WI38 (cell line): ENCODE results near the gene ACTL6B.
"Not testable (repeated sequence)": the region's sequence is repeated elsewhere in the genome, so short reads cannot be mapped to it uniquely, and the experiment has no call there.

Experiments used
- H3K4me3 ChIP-seq: 2 replicates; pipeline ENCODE4 v1.5.1; 2011; ENCODE audit warnings: low read depth, mild to moderate bottlenecking, control low read depth, low read length
- TF ChIP-seq, protein P1 (sequence below): IDR thresholded peaks from 2 replicates; pipeline ENCODE4 v1.5.1; 2012; ENCODE audit warnings: low read depth, mild to moderate bottlenecking, control low read depth, low read length

Gene ACTL6B

DNA sequence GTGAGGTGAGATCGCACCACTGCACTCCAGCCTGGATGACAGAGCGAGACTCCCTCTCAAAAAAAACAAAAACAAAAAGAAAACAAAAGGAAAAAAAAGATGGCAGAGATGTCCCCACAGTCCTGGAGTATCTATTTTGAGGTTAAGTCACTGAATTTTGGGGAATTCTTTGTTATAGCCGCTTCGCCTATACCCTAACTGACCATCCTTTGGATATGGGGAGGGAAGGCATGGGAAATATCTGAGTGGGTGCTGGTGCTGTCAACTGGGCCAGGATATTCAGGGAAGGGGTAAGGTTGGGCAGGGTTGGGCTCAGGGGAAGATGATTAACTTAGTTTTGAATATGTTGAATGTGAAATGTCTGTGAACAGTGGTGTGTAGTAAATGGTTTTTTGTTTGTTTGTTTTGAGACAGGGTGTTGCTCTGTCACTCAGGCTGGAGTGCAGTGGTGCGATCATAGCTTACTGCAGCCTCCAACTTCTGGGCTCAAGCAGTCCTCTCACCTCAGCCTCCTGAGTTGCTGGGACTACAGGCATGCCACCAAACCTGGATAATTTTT is 9.0 kb upstream of the ACTL6B start:
- TF ChIP-seq, protein P1, sequence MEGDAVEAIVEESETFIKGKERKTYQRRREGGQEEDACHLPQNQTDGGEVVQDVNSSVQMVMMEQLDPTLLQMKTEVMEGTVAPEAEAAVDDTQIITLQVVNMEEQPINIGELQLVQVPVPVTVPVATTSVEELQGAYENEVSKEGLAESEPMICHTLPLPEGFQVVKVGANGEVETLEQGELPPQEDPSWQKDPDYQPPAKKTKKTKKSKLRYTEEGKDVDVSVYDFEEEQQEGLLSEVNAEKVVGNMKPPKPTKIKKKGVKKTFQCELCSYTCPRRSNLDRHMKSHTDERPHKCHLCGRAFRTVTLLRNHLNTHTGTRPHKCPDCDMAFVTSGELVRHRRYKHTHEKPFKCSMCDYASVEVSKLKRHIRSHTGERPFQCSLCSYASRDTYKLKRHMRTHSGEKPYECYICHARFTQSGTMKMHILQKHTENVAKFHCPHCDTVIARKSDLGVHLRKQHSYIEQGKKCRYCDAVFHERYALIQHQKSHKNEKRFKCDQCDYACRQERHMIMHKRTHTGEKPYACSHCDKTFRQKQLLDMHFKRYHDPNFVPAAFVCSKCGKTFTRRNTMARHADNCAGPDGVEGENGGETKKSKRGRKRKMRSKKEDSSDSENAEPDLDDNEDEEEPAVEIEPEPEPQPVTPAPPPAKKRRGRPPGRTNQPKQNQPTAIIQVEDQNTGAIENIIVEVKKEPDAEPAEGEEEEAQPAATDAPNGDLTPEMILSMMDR = no peak
- H3K4me3 ChIP-seq = no peak overlapping the region

DNA sequence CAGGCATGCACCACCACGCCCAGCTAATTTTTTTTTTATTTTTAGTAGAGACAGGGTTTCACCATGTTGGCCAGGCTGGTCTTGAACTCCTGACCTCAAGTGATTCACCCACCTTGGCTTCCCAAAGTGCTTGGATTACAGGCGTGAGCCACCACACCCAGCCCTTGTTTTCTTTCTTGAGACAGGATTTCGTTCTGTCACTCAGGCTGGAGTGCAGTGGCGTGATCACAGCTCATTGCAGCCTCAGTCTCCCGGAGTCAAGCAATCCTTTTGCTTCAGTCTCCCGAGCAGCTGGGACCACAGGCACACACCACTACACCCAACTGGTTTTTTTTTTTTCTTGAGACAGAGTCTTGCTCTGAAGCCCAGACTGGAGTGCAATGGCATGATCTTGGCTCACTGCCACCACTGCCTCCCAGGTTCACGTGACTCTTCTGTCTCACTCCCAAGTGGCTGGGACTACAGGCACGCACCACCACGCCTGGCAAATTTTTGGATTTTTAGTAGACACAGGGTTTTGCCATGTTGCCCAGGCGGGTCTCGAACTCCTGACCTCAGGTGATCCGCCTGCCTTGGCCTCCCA is 6.0 kb upstream of the ACTL6B start:
- not testable (repeated sequence) for H3K4me3 ChIP-seq

DNA sequence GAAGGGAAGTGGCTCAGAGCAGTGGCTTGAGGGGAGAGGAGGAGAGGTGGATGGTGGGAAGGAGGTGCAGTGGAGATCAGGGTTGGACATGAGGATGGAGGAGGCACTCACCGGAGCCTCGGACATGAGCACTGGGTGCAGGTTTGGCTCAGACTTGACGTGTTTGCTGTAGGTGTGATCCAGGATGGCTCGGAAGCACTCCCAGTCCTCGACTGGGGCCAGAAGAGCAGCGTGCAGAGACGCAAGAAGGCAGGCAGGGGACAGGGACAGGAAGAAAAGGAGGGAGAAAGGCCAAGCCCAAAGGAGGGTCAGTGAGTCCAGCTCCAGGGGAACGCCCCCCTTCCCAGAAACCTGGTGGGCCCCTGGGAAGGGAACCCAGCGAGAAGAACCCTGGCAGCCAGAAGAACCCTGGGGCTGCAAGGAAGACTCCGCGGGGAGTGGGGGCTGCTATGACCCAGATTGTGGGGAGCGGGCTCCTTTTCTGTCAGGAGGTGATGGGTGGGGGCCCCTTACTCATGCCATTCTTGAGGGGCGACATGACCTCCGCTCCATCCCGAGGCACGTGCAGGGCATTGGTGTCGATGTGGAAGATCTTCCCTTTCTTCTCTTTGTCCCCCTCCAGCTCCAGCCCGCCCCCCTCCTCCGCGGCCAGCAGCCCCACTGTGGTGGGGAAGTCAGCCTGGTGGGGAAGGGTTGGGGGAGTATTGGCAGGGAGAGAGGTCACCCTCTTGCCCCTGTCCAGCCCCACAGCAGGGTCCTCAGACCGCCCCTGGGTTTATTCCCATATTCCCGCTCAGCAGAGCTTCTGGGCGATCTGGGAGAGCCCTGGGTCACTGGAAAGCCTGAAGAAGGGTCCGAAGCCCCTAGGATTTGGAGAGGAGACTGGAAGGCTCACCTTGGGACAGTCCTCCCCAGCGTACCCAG is 1.1 kb downstream of the ACTL6B start:
- TF ChIP-seq, protein P1 = no peak
- no peak overlapping the region for H3K4me3 ChIP-seq

GRCh38 chr7:100649826-100650565 is 6.3 kb downstream of the ACTL6B start:
- no peak overlapping the region for H3K4me3 ChIP-seq
- TF ChIP-seq, protein P1 = no peak

DNA sequence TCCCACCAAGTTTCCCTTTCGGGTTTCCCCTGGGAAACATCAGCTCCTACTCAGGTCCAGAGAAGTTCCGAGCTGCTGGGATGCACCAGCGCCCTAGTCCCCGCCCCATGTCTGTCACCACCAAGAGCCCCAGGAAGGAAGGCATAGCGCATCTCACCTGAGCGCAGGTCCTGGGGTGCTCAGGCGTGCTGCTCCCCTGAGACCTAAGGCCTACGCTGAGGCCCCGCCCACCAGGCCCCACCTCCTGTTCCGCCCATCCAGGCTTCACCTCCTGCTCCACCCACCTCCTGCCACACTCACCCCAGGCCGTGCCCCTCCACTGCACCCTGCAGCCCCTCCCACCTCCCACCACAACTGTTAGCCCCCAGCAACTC is 13.7 kb downstream of the ACTL6B start:
- no peak overlapping the region for H3K4me3 ChIP-seq
- TF ChIP-seq, protein P1 = no peak

- H3K4me3 ChIP-seq = no peak overlapping the region
- TF ChIP-seq, protein P1 = no peak
These were observed 14.3 kb downstream of the ACTL6B start for GRCh38 chr7:100641860-100642533.

DNA sequence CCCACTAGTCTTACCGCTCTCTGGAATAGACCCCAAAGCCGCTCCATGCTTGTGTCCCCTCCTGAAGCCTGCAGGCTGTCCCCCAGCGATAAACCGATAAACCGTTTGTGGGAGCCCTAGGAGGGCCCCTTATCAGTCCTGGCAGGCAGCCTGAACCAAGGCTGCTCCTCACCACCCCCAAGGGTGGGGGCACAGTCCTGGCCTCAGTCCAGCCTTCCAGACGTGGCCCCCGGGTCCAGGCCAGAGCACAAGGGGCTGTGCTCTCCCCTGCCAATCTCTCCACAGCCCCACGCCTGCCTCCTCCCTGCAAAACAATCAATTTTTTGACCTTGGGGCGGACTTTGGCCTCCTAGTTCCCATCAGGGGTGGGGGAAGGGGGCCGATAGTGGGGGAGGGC is 14.8 kb downstream of the ACTL6B start, which contains the start of gene TFR2:
Gene TFR2, minus strand, starts transcription at position 90 of the 397 bp plus-strand sequence. Its CDS starts 43 bp downstream, at position 47.
- no peak within 1 kb of the TSS for H3K4me3 ChIP-seq
- TF ChIP-seq, protein P1 = no peak
